H9 (cell line): ENCODE data around the gene MTA1. TPM values are rescaled to one million over a fixed set of nuclear protein-coding genes. Genes with fewer than 3 reads are reported as not detected.
A peak's percentile ranks its signal among the peaks of the same experiment; 100 is the strongest.

ENCODE experiments used
- DNase-seq: peaks from one replicate; pipeline ENCODE4 v3.0.0-alpha.2; 2017
- H2AFZ ChIP-seq: one replicate; pipeline ENCODE4 v1.6.1; 2013; ENCODE audit warnings: mild to moderate bottlenecking, low read length, control low read depth, moderate library complexity
- H2AK5ac ChIP-seq: 2 replicates; pipeline ENCODE4 v1.6.1; 2013; ENCODE audit warnings: low read length, control low read depth, mixed read lengths; ENCODE audit not compliant: insufficient read length
- H2BK120ac ChIP-seq: one replicate; pipeline ENCODE4 v1.6.1; 2013; ENCODE audit warnings: low read depth, mild to moderate bottlenecking, low read length, control low read depth, inconsistent platforms; ENCODE audit not compliant: poor library complexity, severe bottlenecking
- H2BK12ac ChIP-seq: 2 replicates; pipeline ENCODE4 v1.6.1; 2013; ENCODE audit warnings: low read length, control low read depth, mixed read lengths, low read depth; ENCODE audit not compliant: insufficient read length
- H2BK15ac ChIP-seq: 2 replicates; pipeline ENCODE4 v1.6.1; 2013; ENCODE audit warnings: low read depth, low read length, control low read depth
- H2BK20ac ChIP-seq: one replicate; pipeline ENCODE4 v1.6.1; 2013; ENCODE audit warnings: low read depth, mild to moderate bottlenecking, low read length, control low read depth, inconsistent platforms; ENCODE audit not compliant: poor library complexity, severe bottlenecking
- H2BK5ac ChIP-seq: 2 replicates; pipeline ENCODE4 v1.6.1; 2013; ENCODE audit warnings: low read length, control low read depth, mixed read lengths; ENCODE audit not compliant: insufficient read length
- H3K14ac ChIP-seq: 2 replicates; pipeline ENCODE4 v1.6.1; 2013; ENCODE audit warnings: low read length, control low read depth; ENCODE audit not compliant: insufficient read depth
- H3K18ac ChIP-seq: 2 replicates; pipeline ENCODE4 v1.6.1; 2013; ENCODE audit warnings: low read depth, mild to moderate bottlenecking, mixed read lengths, low read length, control low read depth; ENCODE audit not compliant: insufficient read length
- H3K23ac ChIP-seq: 2 replicates; pipeline ENCODE4 v1.6.1; 2013; ENCODE audit warnings: low read length, control low read depth, mixed read lengths, low read depth; ENCODE audit not compliant: insufficient read length
- H3K23me2 ChIP-seq: 2 replicates; pipeline ENCODE4 v1.6.1; 2013; ENCODE audit warnings: low read depth, mild to moderate bottlenecking, mixed read lengths, low read length, control low read depth; ENCODE audit not compliant: insufficient read length, poor library complexity, severe bottlenecking
- H3K27ac ChIP-seq: 2 replicates; pipeline ENCODE4 v1.5.1; 2013; ENCODE audit warnings: low read length, control low read depth, mixed read lengths, low read depth; ENCODE audit not compliant: insufficient read length
- H3K27me3 ChIP-seq: 2 replicates; pipeline ENCODE4 v1.6.1; 2013; ENCODE audit warnings: low read length, control low read depth, inconsistent platforms; ENCODE audit not compliant: insufficient read depth
- H3K4ac ChIP-seq: 2 replicates; pipeline ENCODE4 v1.6.1; 2013; ENCODE audit warnings: low read depth, mild to moderate bottlenecking, control low read depth, inconsistent platforms, low read length, moderate library complexity
- H3K4me1 ChIP-seq: 2 replicates; pipeline ENCODE4 v1.6.1; 2013; ENCODE audit warnings: low read length, control low read depth, inconsistent platforms; ENCODE audit not compliant: insufficient read depth
- H3K4me2 ChIP-seq: 2 replicates; pipeline ENCODE4 v1.6.1; 2013; ENCODE audit warnings: low read length, control low read depth, mixed read lengths; ENCODE audit not compliant: insufficient read length, insufficient read depth
- H3K56ac ChIP-seq: 2 replicates; pipeline ENCODE4 v1.6.1; 2013; ENCODE audit warnings: low read depth, mild to moderate bottlenecking, mixed read lengths, low read length, control low read depth; ENCODE audit not compliant: insufficient read length
- H3K79me1 ChIP-seq: 2 replicates; pipeline ENCODE4 v1.6.1; 2013; ENCODE audit warnings: low read depth, mild to moderate bottlenecking, moderate library complexity, low read length, control low read depth, inconsistent platforms; ENCODE audit not compliant: insufficient read depth, poor library complexity, severe bottlenecking
- H3K79me2 ChIP-seq: 2 replicates; pipeline ENCODE4 v1.6.1; 2013; ENCODE audit warnings: low read length, control low read depth, inconsistent platforms; ENCODE audit not compliant: insufficient read depth
- H3K9ac ChIP-seq: 2 replicates; pipeline ENCODE4 v1.6.1; 2013; ENCODE audit warnings: low read length, control low read depth, mixed read lengths; ENCODE audit not compliant: insufficient read length; ENCODE audit errors: extremely low read depth
- H3K9me3 ChIP-seq: one replicate; pipeline ENCODE4 v1.6.1; 2013; ENCODE audit warnings: low read depth, low read length, inconsistent platforms; ENCODE audit not compliant: control insufficient read depth
- H3T11ph ChIP-seq: one replicate; pipeline ENCODE4 v1.6.1; 2013; ENCODE audit warnings: mild to moderate bottlenecking, low read length, control low read depth, inconsistent platforms
- H4K20me1 ChIP-seq: one replicate; pipeline ENCODE4 v1.6.1; 2013; ENCODE audit not compliant: control insufficient read depth, insufficient read length, insufficient read depth
- H4K5ac ChIP-seq: 2 replicates; pipeline ENCODE4 v1.6.1; 2013; ENCODE audit warnings: low read depth, mild to moderate bottlenecking, mixed read lengths, low read length, control low read depth; ENCODE audit not compliant: insufficient read length
- H4K8ac ChIP-seq: replicated peaks from 2 replicates; pipeline ENCODE4 v1.6.1; 2013; ENCODE audit warnings: low read length, control low read depth, mixed read lengths, low read depth; ENCODE audit not compliant: insufficient read length
- H4K91ac ChIP-seq: 2 replicates; pipeline ENCODE4 v1.6.1; 2013; ENCODE audit warnings: low read depth, mild to moderate bottlenecking, moderate library complexity, mixed read lengths, low read length, control low read depth; ENCODE audit not compliant: insufficient read length
- H3K27ac Mint-ChIP-seq, 3 experiments: 2 replicates in 2 of 3; 3 replicates in 1 of 3; pipeline ENCODE4 v1.8.0; 2020 to 2021; ENCODE audit warnings: mixed read lengths in 3 of 3, mild to moderate bottlenecking in 1 of 3, moderate library complexity in 1 of 3
- H3K27me3 Mint-ChIP-seq: 2 replicates; pipeline ENCODE4 v1.8.0; 2021; ENCODE audit warnings: low read depth, mild to moderate bottlenecking, moderate library complexity, mixed read lengths
- H3K36me3 Mint-ChIP-seq, 3 experiments: 2 replicates in 2 of 3; 3 replicates in 1 of 3; pipeline ENCODE4 v1.8.0; 2020 to 2021; ENCODE audit warnings: low read depth in 3 of 3, mixed read lengths in 3 of 3; ENCODE audit not compliant: insufficient read depth in 1 of 3
- H3K4me1 Mint-ChIP-seq, 2 experiments: 2 replicates each; pipeline ENCODE4 v1.8.0; 2020; ENCODE audit warnings: mixed read lengths in 2 of 2
- H3K4me3 Mint-ChIP-seq, 2 experiments: 2 replicates in 1 of 2; 3 replicates in 1 of 2; pipeline ENCODE4 v1.8.0; 2020 to 2021; ENCODE audit warnings: mild to moderate bottlenecking in 2 of 2, mixed read lengths in 2 of 2, moderate library complexity in 1 of 2
- H3K9me3 Mint-ChIP-seq, 2 experiments: 2 replicates in 1 of 2; 3 replicates in 1 of 2; pipeline ENCODE4 v1.8.0; 2020; ENCODE audit warnings: mild to moderate bottlenecking in 2 of 2, mixed read lengths in 2 of 2, moderate library complexity in 1 of 2
- WGBS: extraction: QIAGEN DNeasy Blood & Tissue Kit; methylation state at CpG from one replicate; pipeline ENCODE4 v1.1.7; 2013; ENCODE audit warnings: missing lambda C conversion rate, low lambda C conversion rate, mixed read lengths; ENCODE audit not compliant: insufficient read length; ENCODE audit errors: extremely low coverage; 5-methylcytosine and 5-hydroxymethylcytosine counted together
- total RNA-seq: library from RNA; stranded (reverse); gene quantifications from 2 replicates; pipeline ENCODE4 v1.2.1, GENCODE V29; 2021
- TF ChIP-seq, protein P1 (sequence below): fragments of 200-600 bp; sonication (generic); conservative IDR thresholded peaks from 3 replicates; pipeline ENCODE4 v1.8.0; 2021; ENCODE audit warnings: antibody characterized with exemption, mild to moderate bottlenecking

Gene MTA1
- total RNA-seq, 1 experiment from 2014 or later, result 230 TPM

- Histone ChIP-seq H2BK15ac (no peak overlapping the region), H3K4me1 (no peaks in the 10 kb centered on the region), H3K9ac (no peak overlapping the region), H3K79me2 (no peaks in the 10 kb centered on the region), H2BK12ac (no peak overlapping the region), H3K27ac (no peak overlapping the region), H4K20me1 (no peaks in the 10 kb centered on the region), H3K4me2 (peak overlapping the region; percentile 42), H3K14ac (peak overlapping the region; percentile 48; the same call in 1 of the 2 replicates), H3K18ac (peak overlapping the region; percentile 61), H2BK120ac (no peak overlapping the region), H4K8ac (no peak overlapping the region), H2AFZ (no peak overlapping the region), H3K79me1 (no peaks in the 10 kb centered on the region), H2BK5ac (no peak overlapping the region), H3K27me3 (peaks cover 20% of the 10 kb centered on the region; the same call in 1 of the 2 replicates), H3K23me2 (peaks cover 6% of the 10 kb centered on the region), H3K56ac (no peak overlapping the region), H2AK5ac (no peak overlapping the region), H3K23ac (no peak overlapping the region), H3K4ac (no peak overlapping the region), H3T11ph (no peak overlapping the region), H3K9me3 (no peaks in the 10 kb centered on the region), H4K91ac (no peak overlapping the region), H2BK20ac (no peak overlapping the region), H4K5ac (no peak overlapping the region)
- H3K36me3 Mint-ChIP-seq, result peaks cover 0 to 5% (median 0%) of the 10 kb centered on the region in 3 experiments; a peak in 2 of 7 replicates
- peak; percentile 80 for DNase-seq
- peaks cover 0 to 4% of the 10 kb centered on the region in 2 experiments; a peak in 1 of 5 replicates for H3K9me3 Mint-ChIP-seq
- peak overlapping the region; percentile 83 to 88 for H3K4me3 Mint-ChIP-seq
- TF ChIP-seq, protein P1, sequence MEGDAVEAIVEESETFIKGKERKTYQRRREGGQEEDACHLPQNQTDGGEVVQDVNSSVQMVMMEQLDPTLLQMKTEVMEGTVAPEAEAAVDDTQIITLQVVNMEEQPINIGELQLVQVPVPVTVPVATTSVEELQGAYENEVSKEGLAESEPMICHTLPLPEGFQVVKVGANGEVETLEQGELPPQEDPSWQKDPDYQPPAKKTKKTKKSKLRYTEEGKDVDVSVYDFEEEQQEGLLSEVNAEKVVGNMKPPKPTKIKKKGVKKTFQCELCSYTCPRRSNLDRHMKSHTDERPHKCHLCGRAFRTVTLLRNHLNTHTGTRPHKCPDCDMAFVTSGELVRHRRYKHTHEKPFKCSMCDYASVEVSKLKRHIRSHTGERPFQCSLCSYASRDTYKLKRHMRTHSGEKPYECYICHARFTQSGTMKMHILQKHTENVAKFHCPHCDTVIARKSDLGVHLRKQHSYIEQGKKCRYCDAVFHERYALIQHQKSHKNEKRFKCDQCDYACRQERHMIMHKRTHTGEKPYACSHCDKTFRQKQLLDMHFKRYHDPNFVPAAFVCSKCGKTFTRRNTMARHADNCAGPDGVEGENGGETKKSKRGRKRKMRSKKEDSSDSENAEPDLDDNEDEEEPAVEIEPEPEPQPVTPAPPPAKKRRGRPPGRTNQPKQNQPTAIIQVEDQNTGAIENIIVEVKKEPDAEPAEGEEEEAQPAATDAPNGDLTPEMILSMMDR, result no peak
- WGBS, result no CpG with 5 or more reads among the region's 53 CpGs
- H3K27me3 Mint-ChIP-seq, result peaks cover 30% of the 10 kb centered on the region
- H3K27ac Mint-ChIP-seq, result peak overlapping the region in 2 of 3 experiments; percentile 82 to 93; a peak in 2 of 7 replicates
- peaks cover 4 to 12% of the 10 kb centered on the region in 2 experiments for H3K4me1 Mint-ChIP-seq
Measured at GRCh38 chr14:105491366-105491973, 71.8 kb downstream of the MTA1 start.
